ENCODE results near the gene KLK7.

The KLK7 gene

DNA sequence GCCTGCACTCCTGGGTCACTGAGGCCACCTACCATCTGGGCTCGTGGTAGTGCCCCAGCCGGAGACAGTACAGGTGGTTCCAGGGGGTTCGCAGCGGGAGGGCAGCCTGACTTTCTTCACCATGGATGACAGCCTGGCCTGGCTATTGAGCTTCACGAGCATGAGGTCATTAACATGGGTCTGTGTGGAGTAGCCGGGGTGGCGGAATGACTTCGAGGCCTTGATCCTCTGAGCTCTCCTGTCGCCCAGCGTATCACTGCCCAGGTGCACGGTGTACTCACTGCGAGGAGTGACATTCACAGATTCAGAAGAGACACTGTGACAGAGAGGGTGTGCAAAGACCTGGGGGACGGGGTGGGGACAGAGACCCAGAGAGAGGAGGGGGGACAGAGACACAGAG lies 3.5 kb downstream of the KLK7 start:
- TF ChIP-seq, protein P1, sequence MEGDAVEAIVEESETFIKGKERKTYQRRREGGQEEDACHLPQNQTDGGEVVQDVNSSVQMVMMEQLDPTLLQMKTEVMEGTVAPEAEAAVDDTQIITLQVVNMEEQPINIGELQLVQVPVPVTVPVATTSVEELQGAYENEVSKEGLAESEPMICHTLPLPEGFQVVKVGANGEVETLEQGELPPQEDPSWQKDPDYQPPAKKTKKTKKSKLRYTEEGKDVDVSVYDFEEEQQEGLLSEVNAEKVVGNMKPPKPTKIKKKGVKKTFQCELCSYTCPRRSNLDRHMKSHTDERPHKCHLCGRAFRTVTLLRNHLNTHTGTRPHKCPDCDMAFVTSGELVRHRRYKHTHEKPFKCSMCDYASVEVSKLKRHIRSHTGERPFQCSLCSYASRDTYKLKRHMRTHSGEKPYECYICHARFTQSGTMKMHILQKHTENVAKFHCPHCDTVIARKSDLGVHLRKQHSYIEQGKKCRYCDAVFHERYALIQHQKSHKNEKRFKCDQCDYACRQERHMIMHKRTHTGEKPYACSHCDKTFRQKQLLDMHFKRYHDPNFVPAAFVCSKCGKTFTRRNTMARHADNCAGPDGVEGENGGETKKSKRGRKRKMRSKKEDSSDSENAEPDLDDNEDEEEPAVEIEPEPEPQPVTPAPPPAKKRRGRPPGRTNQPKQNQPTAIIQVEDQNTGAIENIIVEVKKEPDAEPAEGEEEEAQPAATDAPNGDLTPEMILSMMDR (IDR thresholded peaks at IDR 0.05; ENCODE audit: insufficient read depth, low read depth, low read length, missing control alignments): no peak
- no peak overlapping the region for H3K4me3 ChIP-seq (ENCODE audit: low read depth, low read length)
- no peak for DNase-seq (ENCODE audit: low read depth)

DNA sequence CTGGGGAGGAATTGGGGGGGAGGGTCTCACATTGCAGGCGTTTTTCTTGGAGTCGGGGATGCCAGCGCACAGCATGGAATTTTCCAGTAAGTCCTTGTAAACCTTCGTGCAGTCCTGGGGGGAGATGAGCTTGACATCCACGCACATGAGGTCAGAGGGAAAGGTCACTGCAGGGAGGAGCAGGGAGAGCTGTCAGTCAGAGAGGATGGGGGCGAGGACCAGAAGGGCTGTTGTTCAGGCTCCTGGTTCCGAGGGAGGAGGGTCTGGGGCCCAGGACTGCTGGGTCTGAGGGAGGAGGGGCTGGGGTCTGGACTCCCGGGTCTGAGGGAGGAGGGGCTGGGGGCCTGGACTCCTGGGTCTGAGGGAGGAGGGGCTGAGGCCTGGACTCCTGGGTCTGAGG lies 4.0 kb downstream of the KLK7 start:
- DNase-seq (ENCODE audit: low read depth): no peak
- TF ChIP-seq, protein P1 (IDR thresholded peaks at IDR 0.05; ENCODE audit: insufficient read depth, low read depth, low read length, missing control alignments): no peak
- H3K4me3 ChIP-seq (ENCODE audit: low read depth, low read length): no peak overlapping the region

DNA sequence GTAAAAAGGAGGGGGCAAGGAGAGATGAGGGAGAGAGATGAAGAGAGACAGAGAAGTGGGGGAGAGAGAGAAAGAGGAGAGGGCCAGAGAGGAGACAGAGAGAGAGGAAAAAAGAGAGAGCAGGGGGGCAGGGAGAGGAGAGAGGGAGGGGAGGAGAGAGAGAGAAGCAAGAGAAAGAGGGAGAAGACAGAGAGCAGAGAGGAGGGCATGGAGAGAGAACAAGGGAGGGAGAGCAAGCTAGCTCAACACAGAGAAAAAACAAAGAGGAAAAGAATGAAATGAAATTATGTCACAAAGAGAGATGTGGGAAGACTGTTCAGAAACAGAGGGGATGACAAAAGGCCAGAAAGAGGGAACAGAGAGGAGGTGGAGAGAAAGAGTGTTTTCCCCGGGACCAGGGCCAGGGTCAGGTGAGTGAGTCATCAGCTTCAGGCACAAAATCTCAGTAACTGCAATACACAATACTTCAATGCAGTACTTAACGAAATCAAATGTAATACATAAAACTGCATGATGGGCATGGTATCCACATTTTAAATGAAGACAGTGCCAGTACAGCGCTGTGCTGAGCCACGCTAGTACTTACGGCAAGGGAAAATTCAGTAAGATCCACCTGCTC lies 4.8 kb downstream of the KLK7 start:
- DNase-seq (ENCODE audit: low read depth): no peak

DNA sequence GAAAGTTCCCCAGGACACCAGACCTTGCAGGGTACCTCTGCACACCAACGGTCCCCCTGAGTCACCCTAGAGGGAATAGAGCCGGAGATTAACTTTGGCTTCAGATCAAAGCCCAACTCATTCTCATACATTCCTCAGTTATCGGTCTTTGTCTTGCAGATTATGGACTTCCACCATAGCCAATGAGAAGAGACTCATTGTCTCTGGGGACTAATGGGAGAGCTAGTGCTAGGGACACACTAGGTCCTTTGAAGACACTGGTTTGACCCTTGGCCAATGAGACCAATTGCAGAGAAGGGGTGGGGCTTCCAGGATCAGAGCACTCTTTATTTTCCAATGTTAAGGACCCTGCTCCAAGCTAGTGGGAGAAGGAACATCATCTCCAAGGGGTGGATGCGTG lies 6.1 kb downstream of the KLK7 start:
- no peak overlapping the region for H3K4me3 ChIP-seq (ENCODE audit: low read depth, low read length)
- no peak for DNase-seq (ENCODE audit: low read depth)
- TF ChIP-seq, protein P1 (IDR thresholded peaks at IDR 0.05; ENCODE audit: insufficient read depth, low read depth, low read length, missing control alignments): no peak

More for the DNA sequence above, 4.8 kb downstream of the KLK7 start:
- H3K4me3 ChIP-seq (ENCODE audit: low read depth, low read length): no peak overlapping the region
- TF ChIP-seq, protein P1 (IDR thresholded peaks at IDR 0.05; ENCODE audit: insufficient read depth, low read depth, low read length, missing control alignments): no peak

DNA sequence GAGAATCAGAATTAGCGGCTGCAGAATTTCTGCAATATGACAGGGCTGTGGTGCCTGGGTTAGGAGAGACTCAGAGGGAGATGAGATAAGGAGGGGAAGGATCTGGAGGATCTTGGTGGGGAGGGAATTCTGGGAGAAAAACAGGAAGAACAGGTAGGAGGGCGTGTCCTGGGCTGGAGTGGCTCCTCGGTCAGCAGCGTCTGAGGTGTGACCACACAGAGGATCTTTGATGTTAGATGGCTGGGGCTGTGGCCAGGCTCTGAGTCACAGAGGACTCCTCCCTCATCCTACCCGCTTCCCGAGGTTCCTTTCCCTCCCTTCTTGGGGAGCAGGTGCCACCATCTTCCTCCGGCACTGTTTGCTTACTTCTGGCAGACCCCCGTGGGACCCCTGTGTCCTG lies 8.0 kb downstream of the KLK7 start:
- DNase-seq (ENCODE audit: low read depth): no peak
- no peak overlapping the region for H3K4me3 ChIP-seq (ENCODE audit: low read depth, low read length)
- TF ChIP-seq, protein P1 (IDR thresholded peaks at IDR 0.05; ENCODE audit: insufficient read depth, low read depth, low read length, missing control alignments): no peak

DNA sequence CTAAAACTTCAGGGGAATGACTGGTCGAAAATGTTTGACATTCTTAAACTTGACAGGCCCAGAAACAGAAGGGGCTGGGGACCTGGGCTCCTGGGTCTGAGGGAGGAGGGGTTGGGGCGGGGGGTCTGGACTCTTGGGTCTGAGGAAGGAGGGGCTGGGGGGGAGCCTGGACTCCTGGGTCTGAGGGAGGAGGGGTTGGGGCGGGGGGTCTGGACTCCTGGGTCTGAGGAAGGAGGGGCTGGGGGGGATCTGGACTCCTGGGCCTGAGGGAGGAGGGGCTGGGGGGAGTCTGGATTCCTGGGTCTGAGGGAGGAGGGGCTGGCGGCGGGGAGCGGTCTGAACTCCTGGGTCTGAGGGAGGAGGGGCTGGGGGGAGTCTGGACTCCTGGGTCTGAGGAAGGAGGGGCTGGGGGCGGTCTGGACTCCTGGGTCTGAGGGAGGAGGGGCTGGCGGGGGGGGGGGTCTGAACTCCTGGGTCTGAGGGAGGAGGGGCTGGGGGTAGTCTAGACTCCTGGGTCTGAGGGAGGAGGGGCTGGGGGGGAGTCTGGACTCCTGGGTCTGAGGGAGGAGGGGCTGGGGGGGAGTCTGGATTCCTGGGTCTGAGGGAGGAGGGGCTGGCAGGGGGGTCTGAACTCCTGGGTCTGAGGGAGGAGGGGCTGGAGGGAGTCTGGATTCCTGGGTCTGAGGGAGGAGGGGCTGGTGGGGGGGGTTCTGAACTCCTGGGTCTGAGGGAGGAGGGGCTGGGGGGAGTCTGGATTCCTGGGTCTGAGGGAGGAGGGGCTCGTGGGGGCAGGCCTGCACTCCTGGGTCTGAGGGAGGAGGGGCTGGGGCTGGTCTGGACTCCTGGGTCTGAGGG lies 8.8 kb downstream of the KLK7 start:
- TF ChIP-seq, protein P1 (IDR thresholded peaks at IDR 0.05; ENCODE audit: insufficient read depth, low read depth, low read length, missing control alignments): no peak
- no peak for DNase-seq (ENCODE audit: low read depth)
- no peak overlapping the region for H3K4me3 ChIP-seq (ENCODE audit: low read depth, low read length)
